Loucy (cell line): ENCODE data around the gene CLIC6.

ENCODE experiments used
- EZH2phosphoT487 ChIP-seq: fragments of 200-600 bp; IDR thresholded peaks from 2 replicates; pipeline ENCODE4 v1.6.1; 2018; ENCODE audit warnings: antibody characterized with exemption, mild to moderate bottlenecking, moderate library complexity, borderline replicate concordance
- TF ChIP-seq, protein P1 (sequence below): fragments of 200-600 bp; sonication (generic); conservative IDR thresholded peaks from 2 replicates; pipeline ENCODE4 v1.5.1; 2014; ENCODE audit warnings: mild to moderate bottlenecking, antibody characterized with exemption, low read length

DNA sequence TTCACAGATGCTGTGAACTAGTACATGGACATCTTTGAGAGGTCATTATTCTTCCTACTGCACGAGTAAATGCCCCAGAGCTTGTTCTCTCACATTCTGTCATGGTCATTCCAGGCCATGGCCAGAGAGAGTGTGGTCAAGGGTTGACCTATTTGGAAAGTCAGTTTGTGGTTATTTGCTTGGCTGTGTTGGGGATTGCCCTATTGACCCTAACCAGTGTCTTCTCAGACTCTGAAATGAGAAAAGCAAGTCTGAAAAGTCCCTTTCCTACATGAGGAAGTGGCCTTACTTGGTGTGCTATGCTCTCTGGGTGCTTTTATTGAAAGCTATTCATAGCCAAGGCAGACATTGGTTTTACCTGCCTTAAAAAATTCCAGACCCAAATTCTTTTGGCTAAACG is 26.6 kb downstream of the CLIC6 start:
- TF ChIP-seq, protein P1, sequence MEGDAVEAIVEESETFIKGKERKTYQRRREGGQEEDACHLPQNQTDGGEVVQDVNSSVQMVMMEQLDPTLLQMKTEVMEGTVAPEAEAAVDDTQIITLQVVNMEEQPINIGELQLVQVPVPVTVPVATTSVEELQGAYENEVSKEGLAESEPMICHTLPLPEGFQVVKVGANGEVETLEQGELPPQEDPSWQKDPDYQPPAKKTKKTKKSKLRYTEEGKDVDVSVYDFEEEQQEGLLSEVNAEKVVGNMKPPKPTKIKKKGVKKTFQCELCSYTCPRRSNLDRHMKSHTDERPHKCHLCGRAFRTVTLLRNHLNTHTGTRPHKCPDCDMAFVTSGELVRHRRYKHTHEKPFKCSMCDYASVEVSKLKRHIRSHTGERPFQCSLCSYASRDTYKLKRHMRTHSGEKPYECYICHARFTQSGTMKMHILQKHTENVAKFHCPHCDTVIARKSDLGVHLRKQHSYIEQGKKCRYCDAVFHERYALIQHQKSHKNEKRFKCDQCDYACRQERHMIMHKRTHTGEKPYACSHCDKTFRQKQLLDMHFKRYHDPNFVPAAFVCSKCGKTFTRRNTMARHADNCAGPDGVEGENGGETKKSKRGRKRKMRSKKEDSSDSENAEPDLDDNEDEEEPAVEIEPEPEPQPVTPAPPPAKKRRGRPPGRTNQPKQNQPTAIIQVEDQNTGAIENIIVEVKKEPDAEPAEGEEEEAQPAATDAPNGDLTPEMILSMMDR = no peak
- TF ChIP-seq EZH2phosphoT487 = no peak
